ENCODE measurements around the gene DXO.

DNA sequence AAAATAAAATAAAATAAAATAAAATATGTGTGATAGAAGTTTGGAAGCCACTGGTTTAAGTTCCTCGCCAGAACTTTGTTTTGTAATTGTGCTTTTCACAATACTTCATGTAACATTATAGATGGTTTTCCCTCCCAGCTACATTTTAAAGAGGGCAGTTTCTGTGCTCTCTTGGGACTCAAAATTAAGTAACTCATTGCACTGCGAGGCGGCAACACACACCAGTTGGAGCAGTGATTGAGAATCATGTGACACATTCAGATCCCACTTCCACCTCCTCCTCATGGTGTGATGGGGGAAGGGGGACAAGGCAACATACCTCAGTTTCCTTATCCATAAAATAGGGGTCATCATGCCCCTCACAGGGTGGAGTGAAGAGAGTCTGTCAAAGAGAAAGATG, 36.9 kb downstream of the DXO start:
- TF ChIP-seq CTCF (IDR thresholded peaks at IDR 0.05; ENCODE audit: insufficient read depth, low read length, poor library complexity, severe bottlenecking) (no peak), EZH2phosphoT487 (conservative IDR thresholded peaks at IDR 0.05; ENCODE audit: low read length) (no peak)

All from SU-DHL-6 (cell line).